GM18505 (cell line): Measurements from ENCODE around the gene TESMIN.

Experiments used
- ATAC-seq: cut with Tn5 transposase; IDR thresholded peaks from one replicate; pipeline ENCODE4 v1.9.1; 2021; ENCODE audit not compliant: unreplicated experiment
- POLR2A ChIP-seq: IDR thresholded peaks from 4 replicates; pipeline ENCODE4 v1.6.1; 2011; ENCODE audit warnings: borderline replicate concordance; ENCODE audit not compliant: insufficient read depth, insufficient read length; ENCODE audit errors: extremely low read depth

The TESMIN gene

GRCh38 chr11:68678031-68678441 lies 73.3 kb downstream of the TESMIN start:
- ATAC-seq, result no peak
- no peak for TF ChIP-seq POLR2A

GRCh38 chr11:68677432-68677831 lies 73.9 kb downstream of the TESMIN start:
- no peak for TF ChIP-seq POLR2A
- ATAC-seq, result no peak

GRCh38 chr11:68674461-68674860 lies 76.9 kb downstream of the TESMIN start:
- no peak for TF ChIP-seq POLR2A
- no peak for ATAC-seq

- no peak for ATAC-seq
- TF ChIP-seq POLR2A, result no peak
These were observed 77.3 kb downstream of the TESMIN start for GRCh38 chr11:68673991-68674390.

GRCh38 chr11:68673306-68673945 lies 77.9 kb downstream of the TESMIN start:
- no peak for TF ChIP-seq POLR2A
- ATAC-seq, result no peak

DNA sequence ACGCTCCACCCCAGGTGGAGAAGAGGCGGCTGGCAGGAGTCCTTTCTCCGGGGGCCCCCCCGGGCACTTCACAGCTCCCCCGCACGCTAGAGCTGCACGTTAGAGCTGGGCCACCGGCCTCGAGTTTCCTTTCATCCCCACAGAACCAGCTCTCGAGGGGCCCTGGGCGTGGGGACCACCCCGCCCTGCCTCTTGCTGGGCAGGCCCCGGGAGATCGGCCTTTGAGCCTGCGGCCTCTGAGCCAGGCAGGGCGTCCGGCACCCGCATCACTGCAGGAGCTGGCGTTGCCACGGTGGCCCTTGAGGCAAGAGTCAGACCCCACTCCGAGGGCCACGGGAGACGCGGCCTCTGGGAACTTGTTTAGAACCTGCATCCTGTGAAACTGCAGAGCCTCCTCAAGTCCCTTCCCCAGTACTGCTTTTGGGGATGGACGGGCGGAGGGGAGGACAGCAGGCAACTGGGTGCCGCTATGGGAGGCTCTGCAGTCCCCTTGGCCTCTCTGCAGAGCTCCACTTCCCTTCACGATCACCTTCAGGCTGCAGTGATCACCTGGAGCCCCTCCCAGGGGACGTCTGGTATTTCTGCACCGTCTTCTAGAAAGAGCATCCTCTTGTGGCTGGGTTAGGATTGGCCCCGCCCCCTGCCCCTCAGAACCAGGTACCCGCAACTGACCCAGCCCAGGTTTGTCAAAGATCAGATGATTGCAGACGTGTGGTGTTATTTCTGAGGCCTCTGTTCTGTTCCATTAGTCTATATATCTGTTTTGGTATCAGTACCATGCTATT lies 80.9 kb downstream of the TESMIN start:
- no peak for TF ChIP-seq POLR2A
- no peak for ATAC-seq

GRCh38 chr11:68669301-68670090 lies 81.8 kb downstream of the TESMIN start:
- no peak for TF ChIP-seq POLR2A
- ATAC-seq, result no peak

DNA sequence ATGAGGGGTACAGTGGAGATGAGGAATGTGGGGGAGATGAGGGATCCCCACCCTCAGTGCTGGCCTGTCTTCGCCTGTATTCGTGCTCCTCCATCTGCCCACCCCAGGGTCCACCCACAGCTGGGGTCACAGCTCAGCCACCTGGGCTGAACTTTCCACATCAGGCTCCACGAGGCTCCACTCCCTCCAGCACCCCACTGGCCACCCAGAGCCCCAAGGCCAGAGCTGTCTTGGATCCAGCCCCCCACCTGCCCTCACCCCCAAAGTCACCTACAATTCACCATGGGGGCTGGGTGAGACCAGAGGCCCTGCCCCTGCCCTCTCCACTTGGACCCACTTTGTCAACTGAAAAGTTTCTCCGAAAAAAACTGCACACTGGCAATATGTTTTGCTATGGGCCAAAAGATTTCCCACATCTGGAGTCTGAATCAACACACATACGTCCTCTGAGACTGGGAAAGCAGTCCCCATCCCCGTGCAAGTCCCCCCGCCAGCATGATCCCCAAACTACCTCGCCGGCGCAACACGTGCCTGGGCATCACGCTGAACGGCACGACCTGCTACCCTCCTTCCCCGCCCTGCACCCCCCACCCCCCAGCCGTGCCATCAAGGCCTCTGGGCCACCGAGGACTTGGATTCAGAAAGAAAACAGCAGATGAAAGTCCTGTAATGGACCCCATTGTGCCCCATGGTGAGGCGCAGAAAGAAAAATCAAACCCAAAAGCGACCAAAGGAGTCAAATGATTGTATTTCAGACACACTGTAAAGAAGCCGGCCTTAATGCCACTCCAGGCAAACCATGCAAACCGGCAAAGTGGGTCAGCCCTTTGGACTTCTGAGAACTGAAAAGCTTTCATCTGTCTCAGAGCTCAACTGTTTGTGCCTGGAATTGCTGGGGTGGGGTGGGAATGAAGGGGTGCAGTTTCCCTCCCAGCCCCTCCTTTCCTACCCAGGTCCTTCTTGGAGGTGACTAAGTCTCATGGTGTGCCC lies 83.5 kb downstream of the TESMIN start:
- no peak for ATAC-seq
- no peak for TF ChIP-seq POLR2A

- TF ChIP-seq POLR2A, result no peak
- no peak for ATAC-seq
These were observed 84.5 kb downstream of the TESMIN start for GRCh38 chr11:68666849-68667248.

- no peak for ATAC-seq
- TF ChIP-seq POLR2A, result no peak
These were observed 85.9 kb downstream of the TESMIN start for GRCh38 chr11:68665436-68665835.

DNA sequence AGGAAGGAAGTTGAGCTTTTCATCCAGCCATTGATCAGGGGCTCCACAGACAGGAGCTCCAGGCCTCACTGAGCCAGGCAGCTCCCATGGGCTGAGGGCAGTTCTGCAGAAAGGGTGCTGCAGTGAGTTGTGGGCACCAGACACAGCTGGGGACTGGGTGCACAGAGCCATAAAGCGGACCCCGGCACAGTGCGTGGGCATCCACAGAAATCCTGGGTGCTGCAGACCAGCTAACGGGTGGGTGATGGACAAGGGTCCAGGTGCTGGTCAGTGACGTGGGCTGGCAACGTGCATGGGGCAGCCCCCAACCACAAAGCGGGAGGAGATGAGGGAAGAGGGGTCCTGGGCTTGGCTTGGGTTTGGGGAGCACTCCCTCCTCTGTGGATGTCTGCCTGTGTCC lies 86.4 kb downstream of the TESMIN start:
- no peak for TF ChIP-seq POLR2A
- no peak for ATAC-seq

DNA sequence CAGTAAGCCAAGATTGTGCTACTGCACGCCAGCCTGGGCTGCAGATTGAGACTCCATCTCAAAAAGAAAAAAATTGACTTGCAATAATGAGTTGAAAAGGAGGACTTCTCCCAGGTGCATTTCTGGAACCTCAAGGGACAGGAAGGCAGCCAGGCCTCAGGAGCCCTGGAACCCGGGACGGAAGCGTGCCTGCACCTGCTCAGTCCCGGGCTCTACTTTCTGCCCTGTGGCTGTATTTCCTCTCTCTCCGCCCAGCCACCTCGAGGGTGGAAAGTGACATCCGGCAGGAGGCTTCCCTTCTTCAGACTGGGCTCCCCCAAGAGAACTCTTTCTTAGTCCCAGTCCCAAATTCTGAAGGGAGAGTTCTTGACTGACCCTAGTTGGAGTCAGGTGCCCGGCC lies 87.2 kb downstream of the TESMIN start:
- no peak for ATAC-seq
- no peak for TF ChIP-seq POLR2A
